ENCODE data around the gene BACH1. TPM values are rescaled to one million over a fixed set of nuclear protein-coding genes. Genes with fewer than 3 reads are reported as not detected.

Gene BACH1
- total RNA-seq, 3 donors from 2014 or later, result 31.8 to 65.3 (median 42.3) TPM

DNA sequence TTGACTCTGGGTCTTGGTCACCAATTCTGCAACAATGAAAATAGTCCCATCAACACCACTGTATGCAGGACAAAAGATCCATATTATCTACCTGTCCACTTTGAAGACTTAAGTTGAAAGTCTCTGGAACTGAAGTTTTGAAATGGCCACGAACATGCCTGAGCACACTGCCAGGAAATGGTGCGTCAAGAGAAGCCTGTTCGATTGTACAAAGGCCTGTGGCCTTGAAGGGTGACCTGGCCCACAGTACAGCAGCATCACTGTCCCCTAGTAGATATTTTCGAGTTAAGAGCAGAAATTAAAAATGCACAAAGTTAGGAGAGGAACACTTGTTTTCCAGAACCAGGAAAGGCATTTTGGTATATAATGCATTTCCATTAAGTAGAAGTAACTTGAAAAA is 78.5 kb downstream of the BACH1 start:
- no peaks in the 10 kb centered on the region for H3K27me3 ChIP-seq
- TF ChIP-seq, protein P1, sequence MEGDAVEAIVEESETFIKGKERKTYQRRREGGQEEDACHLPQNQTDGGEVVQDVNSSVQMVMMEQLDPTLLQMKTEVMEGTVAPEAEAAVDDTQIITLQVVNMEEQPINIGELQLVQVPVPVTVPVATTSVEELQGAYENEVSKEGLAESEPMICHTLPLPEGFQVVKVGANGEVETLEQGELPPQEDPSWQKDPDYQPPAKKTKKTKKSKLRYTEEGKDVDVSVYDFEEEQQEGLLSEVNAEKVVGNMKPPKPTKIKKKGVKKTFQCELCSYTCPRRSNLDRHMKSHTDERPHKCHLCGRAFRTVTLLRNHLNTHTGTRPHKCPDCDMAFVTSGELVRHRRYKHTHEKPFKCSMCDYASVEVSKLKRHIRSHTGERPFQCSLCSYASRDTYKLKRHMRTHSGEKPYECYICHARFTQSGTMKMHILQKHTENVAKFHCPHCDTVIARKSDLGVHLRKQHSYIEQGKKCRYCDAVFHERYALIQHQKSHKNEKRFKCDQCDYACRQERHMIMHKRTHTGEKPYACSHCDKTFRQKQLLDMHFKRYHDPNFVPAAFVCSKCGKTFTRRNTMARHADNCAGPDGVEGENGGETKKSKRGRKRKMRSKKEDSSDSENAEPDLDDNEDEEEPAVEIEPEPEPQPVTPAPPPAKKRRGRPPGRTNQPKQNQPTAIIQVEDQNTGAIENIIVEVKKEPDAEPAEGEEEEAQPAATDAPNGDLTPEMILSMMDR (IDR thresholded peaks at IDR 0.05), result no peak
- TF ChIP-seq POLR2A (IDR thresholded peaks at IDR 0.05) (no peak), POLR2AphosphoS5 (IDR thresholded peaks at IDR 0.05) (no peak)
- H3K9me3 ChIP-seq, result no peaks in the 10 kb centered on the region
- no peaks in the 10 kb centered on the region for H3K36me3 ChIP-seq
- no peak for DNase-seq (ENCODE audit: low spot score in 2 of 2)
- intact Hi-C loops (cut with DNase I; ENCODE audit: low total_unique reads), result no loop called here
- no peak overlapping the region for H3K4me3 ChIP-seq
- H3K27ac ChIP-seq, result no peak overlapping the region
- H3K4me1 ChIP-seq, result no peaks in the 10 kb centered on the region

DNA sequence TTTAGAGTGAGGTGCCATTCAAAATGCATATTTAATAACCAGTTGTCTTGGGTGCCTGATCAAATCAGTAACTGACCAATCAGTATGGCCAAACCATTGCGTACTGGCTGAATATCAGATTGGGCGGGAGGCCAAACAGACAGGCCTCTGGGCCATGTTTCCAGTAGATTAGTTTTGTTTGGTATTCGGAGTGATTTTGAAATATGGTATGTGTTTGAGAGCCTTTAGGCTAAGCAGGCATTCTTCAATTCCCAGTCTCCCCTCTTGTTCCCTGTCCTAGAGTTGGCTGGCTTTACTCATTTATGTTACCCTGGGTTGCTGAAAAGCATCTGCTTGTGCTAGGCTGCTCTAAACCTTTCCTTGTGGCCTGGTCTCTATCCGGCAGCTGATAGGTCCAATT is 80.1 kb downstream of the BACH1 start:
- DNase-seq (ENCODE audit: low spot score in 2 of 2), result no peak
- no peaks in the 10 kb centered on the region for H3K9me3 ChIP-seq
- TF ChIP-seq POLR2A (IDR thresholded peaks at IDR 0.05), result no peak
- TF ChIP-seq POLR2AphosphoS5 (IDR thresholded peaks at IDR 0.05), result no peak
- TF ChIP-seq, protein P1 (IDR thresholded peaks at IDR 0.05), result no peak
- intact Hi-C loops (cut with DNase I; ENCODE audit: low total_unique reads), result no loop called here
- no peak overlapping the region for H3K4me3 ChIP-seq
- H3K27ac ChIP-seq, result no peak overlapping the region
- H3K36me3 ChIP-seq, result no peaks in the 10 kb centered on the region
- no peaks in the 10 kb centered on the region for H3K27me3 ChIP-seq
- H3K4me1 ChIP-seq, result no peaks in the 10 kb centered on the region

DNA sequence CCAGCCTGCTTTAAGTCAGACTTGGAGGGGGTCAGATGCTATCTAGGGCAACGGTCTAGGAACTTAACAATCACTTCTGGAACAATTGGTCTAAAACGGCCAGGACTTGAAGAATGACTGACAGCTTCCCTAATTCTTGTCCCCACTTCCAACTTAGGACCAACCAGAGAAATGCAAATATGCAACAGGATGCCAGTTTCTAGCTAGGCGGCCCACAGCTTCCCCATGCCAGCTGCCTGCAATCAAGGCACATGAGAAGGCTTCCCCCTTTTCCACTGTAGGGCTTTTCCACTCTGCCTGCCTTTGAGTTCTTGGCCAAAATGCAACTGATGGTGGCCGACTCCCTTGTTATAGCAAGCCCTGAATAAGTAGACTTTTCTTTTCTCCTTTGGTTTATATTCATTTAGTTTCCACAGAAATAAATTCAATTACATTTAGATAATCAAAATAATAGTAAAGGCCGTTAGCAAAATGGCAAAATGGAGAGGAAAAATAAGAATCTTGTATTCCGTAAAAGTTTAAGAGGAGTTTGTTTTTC is 80.9 kb downstream of the BACH1 start:
- DNase-seq (ENCODE audit: low spot score in 2 of 2), result no peak
- H3K9me3 ChIP-seq, result no peaks in the 10 kb centered on the region
- no peaks in the 10 kb centered on the region for H3K27me3 ChIP-seq
- H3K4me1 ChIP-seq, result no peaks in the 10 kb centered on the region
- no peak overlapping the region for H3K27ac ChIP-seq
- intact Hi-C loops (cut with DNase I; ENCODE audit: low total_unique reads), result no loop called here
- H3K36me3 ChIP-seq, result no peaks in the 10 kb centered on the region
- TF ChIP-seq POLR2AphosphoS5 (IDR thresholded peaks at IDR 0.05) (no peak), POLR2A (IDR thresholded peaks at IDR 0.05) (no peak)
- TF ChIP-seq, protein P1 (IDR thresholded peaks at IDR 0.05), result no peak
- no peak overlapping the region for H3K4me3 ChIP-seq

DNA sequence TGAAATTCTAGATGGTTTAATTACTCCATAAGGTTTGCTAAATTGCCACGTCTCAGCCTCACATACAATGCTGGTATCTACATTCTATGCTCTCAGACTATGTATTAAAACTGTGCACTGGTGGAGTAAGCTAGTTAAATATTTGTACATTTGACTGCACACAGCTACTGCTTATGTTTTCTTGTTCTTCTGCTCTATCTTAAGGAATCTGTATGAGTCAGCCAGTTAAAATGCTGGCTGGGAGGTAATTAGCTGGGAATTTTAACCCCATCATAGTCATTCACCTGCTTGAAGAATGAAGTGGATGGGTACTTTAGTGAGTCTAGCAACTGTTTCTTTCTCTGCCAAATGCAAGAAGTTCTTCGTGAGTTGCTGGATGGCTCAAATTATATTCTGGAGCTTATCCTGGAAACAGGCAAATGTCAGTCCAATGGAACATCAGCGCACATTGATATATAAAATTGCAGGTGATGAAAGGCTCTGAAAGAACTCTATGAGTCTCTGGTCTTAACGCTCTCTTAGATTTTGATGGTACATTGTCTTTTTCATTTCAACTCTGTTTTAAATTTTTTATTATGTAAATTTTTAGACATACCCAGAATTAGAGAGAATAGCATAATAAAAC is 83.4 kb downstream of the BACH1 start:
- Histone ChIP-seq H3K9me3 (no peaks in the 10 kb centered on the region), H3K36me3 (no peaks in the 10 kb centered on the region), H3K27ac (no peak overlapping the region), H3K4me1 (no peaks in the 10 kb centered on the region), H3K27me3 (no peaks in the 10 kb centered on the region), H3K4me3 (no peak overlapping the region)
- no peak for DNase-seq (ENCODE audit: low spot score in 2 of 2)
- intact Hi-C loops (cut with DNase I; ENCODE audit: low total_unique reads), result no loop called here
- TF ChIP-seq, protein P1 (IDR thresholded peaks at IDR 0.05), result no peak
- no peak for TF ChIP-seq POLR2AphosphoS5 (IDR thresholded peaks at IDR 0.05)
- TF ChIP-seq POLR2A (IDR thresholded peaks at IDR 0.05), result no peak

DNA sequence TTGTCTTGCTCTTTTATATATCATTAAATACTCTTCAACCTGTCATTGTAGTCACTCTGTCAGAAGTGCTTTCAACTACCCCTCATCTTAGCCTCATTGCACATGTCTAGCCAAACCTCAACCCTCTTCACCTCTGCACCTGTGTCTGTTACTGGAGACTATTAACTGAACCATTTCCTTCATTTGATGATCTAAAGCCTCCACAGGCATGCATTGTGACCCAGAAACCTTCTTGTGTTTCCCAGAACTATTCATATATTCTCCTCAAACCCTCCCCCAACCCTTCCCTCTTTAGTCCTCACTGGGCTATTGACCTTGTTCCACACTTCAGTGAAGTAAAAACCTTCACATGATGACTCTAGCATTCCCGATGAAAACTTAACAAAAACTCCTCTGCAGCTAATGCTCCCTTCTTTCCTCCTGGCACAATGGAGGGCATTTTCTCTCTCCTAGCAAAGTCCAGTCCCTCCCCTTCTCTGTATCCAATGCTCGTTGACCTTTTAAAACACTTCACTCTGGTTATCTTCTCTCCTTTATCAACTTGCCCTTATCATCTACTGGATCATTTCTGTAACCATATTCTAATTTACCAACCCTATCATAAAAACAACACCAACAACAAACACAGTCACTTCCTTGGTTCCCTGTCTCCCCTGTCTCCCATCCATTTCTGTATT is 86.1 kb downstream of the BACH1 start:
- TF ChIP-seq POLR2A (IDR thresholded peaks at IDR 0.05) (no peak), POLR2AphosphoS5 (IDR thresholded peaks at IDR 0.05) (no peak)
- TF ChIP-seq, protein P1 (IDR thresholded peaks at IDR 0.05), result no peak
- Histone ChIP-seq H3K4me1 (no peaks in the 10 kb centered on the region), H3K27me3 (no peaks in the 10 kb centered on the region), H3K36me3 (no peaks in the 10 kb centered on the region), H3K4me3 (no peak overlapping the region), H3K27ac (no peak overlapping the region), H3K9me3 (no peaks in the 10 kb centered on the region)
- intact Hi-C loops (cut with DNase I; ENCODE audit: low total_unique reads), result no loop called here
- no peak for DNase-seq (ENCODE audit: low spot score in 2 of 2)

All from breast epithelium (tissue), 4 donors.